GM21528 (cell line): ENCODE results near the gene IL1A.
"Not testable (repeated sequence)": the region's sequence is repeated elsewhere in the genome, so short reads cannot be mapped to it uniquely, and the experiment has no call there.

Experiments
- ATAC-seq: cut with Tn5 transposase; IDR thresholded peaks from one replicate; pipeline ENCODE4 v1.9.1; 2021; ENCODE audit warnings: mild to moderate bottlenecking, moderate library complexity; ENCODE audit not compliant: unreplicated experiment, low FRiP score

Gene IL1A

GRCh38 chr2:112784199-112785189, at the start of gene IL1A:
TSS of gene IL1A (minus strand) at chr2:112784493. CDS start at chr2:112783770, 723 bp downstream.
- ATAC-seq, result no peak

- no peak for ATAC-seq
These were observed 49.7 kb upstream of the IL1A start for GRCh38 chr2:112833976-112834375.

GRCh38 chr2:112833639-112833931, 49.3 kb upstream of the IL1A start:
- ATAC-seq, result not testable (repeated sequence)

GRCh38 chr2:112832841-112833638, 48.7 kb upstream of the IL1A start:
- ATAC-seq, result no peak

GRCh38 chr2:112831946-112832840, 47.9 kb upstream of the IL1A start:
- ATAC-seq, result no peak

GRCh38 chr2:112831513-112831845, 47.2 kb upstream of the IL1A start:
- ATAC-seq, result no peak

GRCh38 chr2:112830682-112831512, 46.6 kb upstream of the IL1A start:
- no peak for ATAC-seq

GRCh38 chr2:112829961-112830681, 45.8 kb upstream of the IL1A start:
- ATAC-seq, result no peak

- no peak for ATAC-seq
These were observed 45.0 kb upstream of the IL1A start for GRCh38 chr2:112829101-112829960.

GRCh38 chr2:112828251-112828691, 44.0 kb upstream of the IL1A start:
- ATAC-seq, result no peak

- ATAC-seq, result no peak
These were observed 43.4 kb upstream of the IL1A start for GRCh38 chr2:112827604-112828185.

- no peak for ATAC-seq
These were observed 42.7 kb upstream of the IL1A start for GRCh38 chr2:112827009-112827408.

- no peak for ATAC-seq
These were observed 41.4 kb upstream of the IL1A start for GRCh38 chr2:112825706-112826105.

GRCh38 chr2:112824694-112825085, 40.4 kb upstream of the IL1A start:
- no peak for ATAC-seq

GRCh38 chr2:112821682-112822081, 37.4 kb upstream of the IL1A start:
- no peak for ATAC-seq

- ATAC-seq, result no peak
These were observed 36.8 kb upstream of the IL1A start for GRCh38 chr2:112821142-112821541.

- ATAC-seq, result no peak
These were observed 36.0 kb upstream of the IL1A start for GRCh38 chr2:112820343-112820742.

- no peak for ATAC-seq
These were observed 34.8 kb upstream of the IL1A start for GRCh38 chr2:112819081-112819480.
